ENCODE results near the gene MED12L. TPM values are rescaled to one million over a fixed set of nuclear protein-coding genes. Genes with fewer than 3 reads are reported as not detected.

Gene MED12L
- polyA plus RNA-seq, 1 of the 3 experiments (the other 2 are of a cell fraction), result 0.03 TPM

DNA sequence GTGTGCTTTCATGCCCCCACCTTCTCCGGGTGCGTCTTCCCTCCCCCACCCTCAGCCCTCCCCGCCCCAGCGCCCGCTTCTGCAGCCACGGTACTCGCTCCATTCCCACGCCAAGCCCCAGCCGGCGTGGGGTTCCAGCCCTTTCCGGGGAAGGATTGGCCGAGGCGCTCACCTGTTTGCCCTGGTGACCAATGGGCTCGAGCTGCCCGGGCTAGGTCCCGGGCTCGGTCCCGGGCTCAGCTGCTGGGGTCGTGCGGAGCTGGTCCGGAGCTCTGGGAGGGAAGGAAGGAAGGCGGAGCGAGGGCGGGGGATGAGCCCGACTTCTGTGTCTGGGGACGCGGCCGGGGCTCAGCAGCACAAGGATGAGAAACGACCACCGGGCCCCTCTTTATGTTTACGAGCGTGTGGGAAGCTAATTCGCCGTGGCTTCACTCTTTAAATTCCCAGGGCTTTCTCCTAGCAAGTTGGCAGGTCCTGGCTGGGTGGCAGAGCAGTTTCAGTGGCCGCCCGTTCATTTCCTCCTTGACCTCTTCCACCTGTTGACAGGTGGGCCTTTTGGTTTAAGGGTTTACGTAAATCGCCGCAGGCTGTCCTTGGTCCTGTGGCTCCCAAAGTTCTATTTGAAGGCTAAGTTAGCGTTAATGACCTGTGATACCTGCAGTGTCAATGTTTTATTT, 375.4 kb downstream of the MED12L start, which contains the start of gene IGSF10:
TSS of gene IGSF10 (minus strand) at position 288 of the 677 bp plus-strand sequence. CDS start 2,352 bp downstream, outside the sequence.
- ChIA-PET POLR2A (no interaction called here), CTCF (interaction anchor here (4.9 kb wide), 1 partner anchor 21 kb away, joined by 22 read pairs; no protein-coding TSS in a partner anchor)
- H3K4me2 ChIP-seq, result no peak within 1 kb of the TSS

More for the DNA sequence above, 375.4 kb downstream of the MED12L start, which contains the start of gene IGSF10:
- Histone ChIP-seq H3K4me3 (ENCODE audit: low read depth in 2 of 2, low read length in 1 of 2) (peak within 1 kb of the TSS in 1 of 2 experiments; percentile 43; a peak in 3 of 4 replicates), H3K27ac (ENCODE audit: low read depth in 2 of 2, low read length in 1 of 2) (no peak within 1 kb of the TSS), H4K20me1 (ENCODE audit: insufficient read depth) (no peaks in the 10 kb centered on the region), H2AFZ (ENCODE audit: low read depth) (no peak within 1 kb of the TSS), H3K36me3 (replicated peaks in 1 of 2; ENCODE audit: control insufficient read depth in 1 of 2, insufficient read depth in 2 of 2, low read length in 1 of 2) (no peaks in the 10 kb centered on the region), H3K9me2 (no peaks in the 10 kb centered on the region), H3F3A (replicated peaks; ENCODE audit: insufficient read depth) (peaks cover 3% of the 10 kb centered on the region), H3K27me3 (ENCODE audit: insufficient read depth) (peaks cover 10% of the 10 kb centered on the region; the same call in 1 of the 2 replicates), H3K4me1 (ENCODE audit: control insufficient read depth in 1 of 2, insufficient read depth in 2 of 2, low read depth in 1 of 2, low read length in 1 of 2) (no peaks in the 10 kb centered on the region; a peak in 1 of 4 replicates), H3K79me2 (ENCODE audit: insufficient read depth) (no peaks in the 10 kb centered on the region), H3K9ac (no peak within 1 kb of the TSS), H3K9me3 (no peaks in the 10 kb centered on the region)
- 19% methylated on average over 27 of the region's 40 CpGs for WGBS (ENCODE audit: low lambda C conversion rate)
- peak; percentile 32 for DNase-seq
- TF ChIP-seq, protein P1, sequence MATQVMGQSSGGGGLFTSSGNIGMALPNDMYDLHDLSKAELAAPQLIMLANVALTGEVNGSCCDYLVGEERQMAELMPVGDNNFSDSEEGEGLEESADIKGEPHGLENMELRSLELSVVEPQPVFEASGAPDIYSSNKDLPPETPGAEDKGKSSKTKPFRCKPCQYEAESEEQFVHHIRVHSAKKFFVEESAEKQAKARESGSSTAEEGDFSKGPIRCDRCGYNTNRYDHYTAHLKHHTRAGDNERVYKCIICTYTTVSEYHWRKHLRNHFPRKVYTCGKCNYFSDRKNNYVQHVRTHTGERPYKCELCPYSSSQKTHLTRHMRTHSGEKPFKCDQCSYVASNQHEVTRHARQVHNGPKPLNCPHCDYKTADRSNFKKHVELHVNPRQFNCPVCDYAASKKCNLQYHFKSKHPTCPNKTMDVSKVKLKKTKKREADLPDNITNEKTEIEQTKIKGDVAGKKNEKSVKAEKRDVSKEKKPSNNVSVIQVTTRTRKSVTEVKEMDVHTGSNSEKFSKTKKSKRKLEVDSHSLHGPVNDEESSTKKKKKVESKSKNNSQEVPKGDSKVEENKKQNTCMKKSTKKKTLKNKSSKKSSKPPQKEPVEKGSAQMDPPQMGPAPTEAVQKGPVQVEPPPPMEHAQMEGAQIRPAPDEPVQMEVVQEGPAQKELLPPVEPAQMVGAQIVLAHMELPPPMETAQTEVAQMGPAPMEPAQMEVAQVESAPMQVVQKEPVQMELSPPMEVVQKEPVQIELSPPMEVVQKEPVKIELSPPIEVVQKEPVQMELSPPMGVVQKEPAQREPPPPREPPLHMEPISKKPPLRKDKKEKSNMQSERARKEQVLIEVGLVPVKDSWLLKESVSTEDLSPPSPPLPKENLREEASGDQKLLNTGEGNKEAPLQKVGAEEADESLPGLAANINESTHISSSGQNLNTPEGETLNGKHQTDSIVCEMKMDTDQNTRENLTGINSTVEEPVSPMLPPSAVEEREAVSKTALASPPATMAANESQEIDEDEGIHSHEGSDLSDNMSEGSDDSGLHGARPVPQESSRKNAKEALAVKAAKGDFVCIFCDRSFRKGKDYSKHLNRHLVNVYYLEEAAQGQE (IDR thresholded peaks at IDR 0.05; ENCODE audit: low read depth, low read length), result no peak
- no peak for TF ChIP-seq CHD2 (IDR thresholded peaks at IDR 0.05; ENCODE audit: low read length, partially characterized antibody)
- TF ChIP-seq FOXM1 (IDR thresholded peaks at IDR 0.05; ENCODE audit: low read depth), result no peak
- TF ChIP-seq SIN3A (IDR thresholded peaks at IDR 0.05; ENCODE audit: borderline replicate concordance, low read depth, low read length), result no peak
- TF ChIP-seq FOSL2 (IDR thresholded peaks at IDR 0.05; ENCODE audit: borderline replicate concordance, low read depth), result no peak
- no peak for TF ChIP-seq JUND (IDR thresholded peaks at IDR 0.05)
- no peak for TF ChIP-seq NRF1 (IDR thresholded peaks at IDR 0.05; ENCODE audit: low read depth, low read length)
- TF ChIP-seq GATA2 (CRISPR knock-in tag; IDR thresholded peaks at IDR 0.05), result no peak
- TF ChIP-seq, protein P2, sequence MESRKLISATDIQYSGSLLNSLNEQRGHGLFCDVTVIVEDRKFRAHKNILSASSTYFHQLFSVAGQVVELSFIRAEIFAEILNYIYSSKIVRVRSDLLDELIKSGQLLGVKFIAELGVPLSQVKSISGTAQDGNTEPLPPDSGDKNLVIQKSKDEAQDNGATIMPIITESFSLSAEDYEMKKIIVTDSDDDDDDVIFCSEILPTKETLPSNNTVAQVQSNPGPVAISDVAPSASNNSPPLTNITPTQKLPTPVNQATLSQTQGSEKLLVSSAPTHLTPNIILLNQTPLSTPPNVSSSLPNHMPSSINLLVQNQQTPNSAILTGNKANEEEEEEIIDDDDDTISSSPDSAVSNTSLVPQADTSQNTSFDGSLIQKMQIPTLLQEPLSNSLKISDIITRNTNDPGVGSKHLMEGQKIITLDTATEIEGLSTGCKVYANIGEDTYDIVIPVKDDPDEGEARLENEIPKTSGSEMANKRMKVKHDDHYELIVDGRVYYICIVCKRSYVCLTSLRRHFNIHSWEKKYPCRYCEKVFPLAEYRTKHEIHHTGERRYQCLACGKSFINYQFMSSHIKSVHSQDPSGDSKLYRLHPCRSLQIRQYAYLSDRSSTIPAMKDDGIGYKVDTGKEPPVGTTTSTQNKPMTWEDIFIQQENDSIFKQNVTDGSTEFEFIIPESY (IDR thresholded peaks at IDR 0.05; ENCODE audit: borderline replicate concordance, low read depth), result no peak
- TF ChIP-seq TAF1 (IDR thresholded peaks at IDR 0.05; ENCODE audit: borderline replicate concordance, low read depth, low read length), result no peak

Data from SK-N-SH (cell line).